ENCODE measurements around the gene REEP1.

- TF ChIP-seq RXRA (IDR thresholded peaks at IDR 0.05; ENCODE audit: insufficient read depth, low read depth, low read length): no peak
- no peak for TF ChIP-seq EP300 (IDR thresholded peaks at IDR 0.05; ENCODE audit: borderline replicate concordance in 1 of 2, low read depth in 2 of 2, low read length in 2 of 2)
- TF ChIP-seq CTCF (IDR thresholded peaks at IDR 0.05; ENCODE audit: control extremely low read depth in 1 of 3, insufficient read depth in 1 of 3, low read depth in 1 of 3, low read length in 3 of 3): no peak
- TF ChIP-seq TAF1 (IDR thresholded peaks at IDR 0.05; ENCODE audit: low read depth, low read length): no peak
- no peak for TF ChIP-seq TCF12 (IDR thresholded peaks at IDR 0.05; ENCODE audit: low read depth, low read length)
- TF ChIP-seq, protein P1, sequence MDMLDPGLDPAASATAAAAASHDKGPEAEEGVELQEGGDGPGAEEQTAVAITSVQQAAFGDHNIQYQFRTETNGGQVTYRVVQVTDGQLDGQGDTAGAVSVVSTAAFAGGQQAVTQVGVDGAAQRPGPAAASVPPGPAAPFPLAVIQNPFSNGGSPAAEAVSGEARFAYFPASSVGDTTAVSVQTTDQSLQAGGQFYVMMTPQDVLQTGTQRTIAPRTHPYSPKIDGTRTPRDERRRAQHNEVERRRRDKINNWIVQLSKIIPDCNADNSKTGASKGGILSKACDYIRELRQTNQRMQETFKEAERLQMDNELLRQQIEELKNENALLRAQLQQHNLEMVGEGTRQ (IDR thresholded peaks at IDR 0.05; ENCODE audit: low read length): no peak
- no peak for TF ChIP-seq YY1 (IDR thresholded peaks at IDR 0.05; ENCODE audit: low read depth, low read length)
- TF ChIP-seq POLR2AphosphoS5 (IDR thresholded peaks at IDR 0.05; ENCODE audit: low read depth, low read length): no peak
- no peak for TF ChIP-seq POLR2A (IDR thresholded peaks at IDR 0.05; ENCODE audit: control extremely low read depth in 1 of 2, low read depth in 2 of 2, low read length in 2 of 2)
- no peak for TF ChIP-seq TEAD4 (IDR thresholded peaks at IDR 0.05; ENCODE audit: low read depth, low read length)
- TF ChIP-seq HDAC6 (IDR thresholded peaks at IDR 0.05; ENCODE audit: low read depth, low read length): no peak
- no peak for TF ChIP-seq KDM5A (IDR thresholded peaks at IDR 0.05; ENCODE audit: low read length)
- TF ChIP-seq RAD21 (IDR thresholded peaks at IDR 0.05 in 1 of 2, conservative IDR thresholded peaks at IDR 0.05 in 1 of 2; ENCODE audit: low read depth in 2 of 2, low read length in 2 of 2): no peak
Measured at GRCh38 chr2:86229221-86229620, 108.2 kb downstream of the REEP1 start.

Data from H1 (cell line).